Measurements from ENCODE around the gene SLC9A5.

Gene SLC9A5

DNA sequence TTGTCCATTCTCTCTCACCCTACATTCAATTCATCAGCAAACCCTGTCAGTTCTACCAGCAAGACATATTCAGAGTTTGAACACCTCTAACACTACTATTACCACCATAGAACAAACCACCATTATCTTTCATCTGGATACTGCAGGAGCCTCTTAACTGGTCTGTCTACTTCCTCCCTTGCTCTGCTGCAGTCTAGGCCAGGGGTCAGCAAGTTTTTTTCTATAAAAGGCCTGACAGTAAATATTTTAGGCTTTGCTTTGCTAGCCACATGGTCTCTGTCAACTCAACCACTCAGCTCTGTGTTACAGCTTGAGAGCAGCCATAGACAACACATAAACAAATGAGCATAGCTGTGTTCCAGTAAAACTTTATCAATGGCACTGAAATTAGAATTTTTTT lies 63.9 kb downstream of the SLC9A5 start:
- DNase-seq = no peak

DNA sequence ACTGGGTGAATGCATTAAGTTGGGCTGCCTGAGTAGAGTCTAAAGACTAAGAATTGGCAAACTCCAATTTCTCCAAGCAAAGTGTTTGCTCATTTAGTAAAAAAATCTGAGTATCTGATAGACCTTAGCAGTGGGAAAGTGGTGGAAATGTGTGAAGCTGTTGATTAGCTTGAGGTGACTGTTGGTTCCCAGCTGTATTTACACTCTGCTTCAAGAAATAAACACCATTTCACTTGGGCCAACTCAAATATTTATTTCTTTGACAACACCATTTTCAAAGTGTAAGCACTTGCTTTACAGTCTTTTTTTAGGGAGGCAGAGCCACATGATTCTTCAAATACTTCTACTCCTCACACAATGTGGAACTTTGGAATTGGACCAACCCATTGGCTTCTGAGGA lies 69.1 kb downstream of the SLC9A5 start:
- DNase-seq = no peak
